Gastrocnemius medialis (tissue), 4 donors: Measurements from ENCODE around the gene PTPRT. TPM values are rescaled to one million over a fixed set of nuclear protein-coding genes. Genes with fewer than 3 reads are reported as not detected.
"Not testable (repeated sequence)": the region's sequence is repeated elsewhere in the genome, so short reads cannot be mapped to it uniquely, and the experiment has no call there.

Experiments
- ATAC-seq, 2 donors: fragments of 150-250 bp; one replicate each; pipeline ENCODE4 v1.9.1; 2016
- DNase-seq, 2 donors: peaks; one replicate each; pipeline ENCODE4 v3.0.0-alpha.2; 2019
- H3K27ac ChIP-seq, 4 donors: fragments of 200-600 bp; sonication (generic); 1 replicate in 1 of 4; 2 replicates in 3 of 4; pipeline ENCODE4 v1.5.1; 2016 to 2018; ENCODE audit warnings: mild to moderate bottlenecking in 2 of 4, moderate library complexity in 1 of 4
- H3K27me3 ChIP-seq, 3 donors: fragments of 200-600 bp; sonication (generic) in 2 of 3; 1 replicate in 1 of 3; 2 replicates in 2 of 3; pipeline versions ENCODE4 v1.5.1 to v1.6.0; 2016 to 2019; ENCODE audit warnings: mild to moderate bottlenecking in 1 of 3, moderate library complexity in 1 of 3
- H3K36me3 ChIP-seq, 2 donors: fragments of 200-600 bp; sonication (generic) in 1 of 2; one replicate each; pipeline ENCODE4 v1.5.1; 2017 to 2018
- H3K4me1 ChIP-seq, 2 donors: fragments of 200-600 bp; sonication (generic) in 1 of 2; one replicate each; pipeline ENCODE4 v1.5.1; 2016 to 2017; ENCODE audit warnings: mild to moderate bottlenecking in 2 of 2
- H3K4me3 ChIP-seq, 4 donors: fragments of 200-600 bp; sonication (generic) in 3 of 4; 1 replicate in 1 of 4; 2 replicates in 3 of 4; pipeline ENCODE4 v1.5.1; 2016 to 2019; ENCODE audit warnings: mild to moderate bottlenecking in 2 of 4
- H3K9me3 ChIP-seq, 3 donors: fragments of 200-600 bp; sonication (generic) in 2 of 3; 1 replicate in 1 of 3; 2 replicates in 2 of 3; pipeline ENCODE4 v1.5.1; 2016 to 2019
- POLR2A ChIP-seq, 2 donors: fragments of 450-650 bp; IDR thresholded peaks; one replicate each; pipeline ENCODE4 v1.6.1; 2017; ENCODE audit warnings: antibody characterized with exemption in 2 of 2, mild to moderate bottlenecking in 2 of 2, moderate library complexity in 2 of 2
- in situ Hi-C, 4 donors: fragments of 200-750 bp; cut with MboI; loops; one replicate each; pipeline versions ENCODE4 v1.15.0 to v1.8.0; 2017; ENCODE audit warnings: low sequenced_read_pairs in 4 of 4
- intact Hi-C: fragments of 100-400 bp; cut with DNase I; formaldehyde crosslinking; loops from one replicate; pipeline ENCODE4 v1.15.1; 2023; ENCODE audit warnings: low total_unique reads
- total RNA-seq, 4 donors: library from RNA; depleted of rRNA; stranded (reverse); fragments of >200 nt; gene quantifications; one replicate each; pipeline versions ENCODE4 v1.1.0 to v1.2.3, GENCODE V29; 2016
- TF ChIP-seq, protein P1 (sequence below), 5 experiments: fragments of 450-650 bp in 3 of 5; fragments of 200-600 bp in 2 of 5; sonication (generic) in 2 of 5; IDR thresholded peaks in 4 of 5; conservative IDR thresholded peaks in 1 of 5; 1 replicate in 4 of 5; 2 replicates in 1 of 5; pipeline ENCODE4 v1.5.1; 2016 to 2019; ENCODE audit warnings: antibody characterized with exemption in 5 of 5, mild to moderate bottlenecking in 3 of 5, moderate library complexity in 3 of 5

The PTPRT gene
- total RNA-seq, 4 donors from 2014 or later = not detected

DNA sequence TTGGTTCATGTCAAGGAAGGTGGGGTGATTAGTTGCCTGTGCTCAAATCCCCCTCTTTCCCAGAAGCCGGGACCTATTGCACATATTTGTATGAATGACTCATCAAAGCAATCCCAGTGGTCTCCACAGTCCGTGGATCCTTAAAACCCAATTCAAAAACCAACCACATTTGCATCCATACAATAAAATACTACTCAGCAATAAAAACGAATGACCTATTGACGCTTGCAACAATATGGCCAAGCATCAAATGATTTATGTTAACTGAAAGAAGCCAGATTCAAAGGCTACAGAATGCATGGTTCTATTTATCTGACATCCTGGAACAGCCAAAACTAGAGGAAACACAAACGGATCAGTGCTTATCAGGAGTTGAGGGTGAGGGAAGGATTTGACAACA, 275.4 kb downstream of the PTPRT start:
- intact Hi-C loops = no loop called here
- Histone ChIP-seq H3K4me1 (no peaks in the 10 kb centered on the region), H3K27ac (no peak overlapping the region), H3K9me3 (no peaks in the 10 kb centered on the region), H3K4me3 (no peak overlapping the region), H3K36me3 (no peaks in the 10 kb centered on the region), H3K27me3 (no peaks in the 10 kb centered on the region)
- ATAC-seq = no peak
- in situ Hi-C loops = no loop called here
- no peak for DNase-seq
- no peak for TF ChIP-seq POLR2A (IDR thresholded peaks at IDR 0.05)
- TF ChIP-seq, protein P1, sequence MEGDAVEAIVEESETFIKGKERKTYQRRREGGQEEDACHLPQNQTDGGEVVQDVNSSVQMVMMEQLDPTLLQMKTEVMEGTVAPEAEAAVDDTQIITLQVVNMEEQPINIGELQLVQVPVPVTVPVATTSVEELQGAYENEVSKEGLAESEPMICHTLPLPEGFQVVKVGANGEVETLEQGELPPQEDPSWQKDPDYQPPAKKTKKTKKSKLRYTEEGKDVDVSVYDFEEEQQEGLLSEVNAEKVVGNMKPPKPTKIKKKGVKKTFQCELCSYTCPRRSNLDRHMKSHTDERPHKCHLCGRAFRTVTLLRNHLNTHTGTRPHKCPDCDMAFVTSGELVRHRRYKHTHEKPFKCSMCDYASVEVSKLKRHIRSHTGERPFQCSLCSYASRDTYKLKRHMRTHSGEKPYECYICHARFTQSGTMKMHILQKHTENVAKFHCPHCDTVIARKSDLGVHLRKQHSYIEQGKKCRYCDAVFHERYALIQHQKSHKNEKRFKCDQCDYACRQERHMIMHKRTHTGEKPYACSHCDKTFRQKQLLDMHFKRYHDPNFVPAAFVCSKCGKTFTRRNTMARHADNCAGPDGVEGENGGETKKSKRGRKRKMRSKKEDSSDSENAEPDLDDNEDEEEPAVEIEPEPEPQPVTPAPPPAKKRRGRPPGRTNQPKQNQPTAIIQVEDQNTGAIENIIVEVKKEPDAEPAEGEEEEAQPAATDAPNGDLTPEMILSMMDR (IDR thresholded peaks at IDR 0.05 in 4 of 5, conservative IDR thresholded peaks at IDR 0.05 in 1 of 5) = no peak

DNA sequence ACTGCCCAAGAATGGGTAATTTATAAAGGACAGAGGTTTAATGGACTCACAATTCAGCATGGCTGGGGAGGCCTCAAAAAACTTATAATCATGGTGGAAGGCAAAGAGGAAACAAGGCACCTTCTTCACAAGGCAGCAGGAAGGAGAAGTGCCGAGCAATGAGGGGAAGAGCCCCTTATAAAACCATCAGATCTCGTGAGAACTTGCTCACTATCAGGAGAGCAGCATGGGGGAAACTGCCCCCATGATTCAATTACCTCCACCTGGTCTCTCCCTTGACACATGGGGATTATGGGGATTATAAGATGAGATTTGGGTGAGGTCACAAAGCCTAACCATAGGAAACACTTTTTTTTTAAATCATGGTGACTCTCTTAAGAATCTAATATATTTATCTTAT, 278.9 kb downstream of the PTPRT start:
- ATAC-seq, H3K36me3 ChIP-seq, in situ Hi-C loops, H3K9me3 ChIP-seq, H3K27ac ChIP-seq, H3K4me1 ChIP-seq, intact Hi-C loops, H3K27me3 ChIP-seq, DNase-seq, H3K4me3 ChIP-seq: not testable (repeated sequence)

DNA sequence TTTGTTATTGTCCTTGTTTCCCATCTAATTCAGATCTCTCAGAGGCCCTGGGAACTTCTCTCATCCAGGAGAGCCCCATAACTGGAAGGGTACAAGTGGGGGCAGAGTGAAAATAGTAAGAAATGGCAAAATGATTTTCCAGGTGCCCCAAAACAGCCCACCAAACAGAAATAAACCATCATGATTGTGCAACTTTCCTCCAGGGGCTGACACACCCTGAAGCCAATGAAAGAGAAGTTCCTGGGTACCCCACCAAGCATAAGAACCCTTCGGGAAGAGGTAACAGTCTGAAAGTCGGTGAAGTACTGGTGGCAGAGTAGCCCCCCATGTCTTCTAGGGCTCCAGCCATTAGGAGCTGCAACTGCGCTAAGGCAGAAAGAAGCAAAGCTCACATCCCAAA, 282.0 kb downstream of the PTPRT start:
- Histone ChIP-seq H3K27ac (no peak overlapping the region), H3K4me1 (no peaks in the 10 kb centered on the region), H3K27me3 (no peaks in the 10 kb centered on the region), H3K9me3 (no peaks in the 10 kb centered on the region), H3K36me3 (no peaks in the 10 kb centered on the region), H3K4me3 (no peak overlapping the region)
- TF ChIP-seq POLR2A (IDR thresholded peaks at IDR 0.05) = no peak
- TF ChIP-seq, protein P1 (IDR thresholded peaks at IDR 0.05 in 4 of 5, conservative IDR thresholded peaks at IDR 0.05 in 1 of 5) = no peak
- no peak for DNase-seq
- in situ Hi-C loops (no loop called here), intact Hi-C loops (no loop called here)
- no peak for ATAC-seq

DNA sequence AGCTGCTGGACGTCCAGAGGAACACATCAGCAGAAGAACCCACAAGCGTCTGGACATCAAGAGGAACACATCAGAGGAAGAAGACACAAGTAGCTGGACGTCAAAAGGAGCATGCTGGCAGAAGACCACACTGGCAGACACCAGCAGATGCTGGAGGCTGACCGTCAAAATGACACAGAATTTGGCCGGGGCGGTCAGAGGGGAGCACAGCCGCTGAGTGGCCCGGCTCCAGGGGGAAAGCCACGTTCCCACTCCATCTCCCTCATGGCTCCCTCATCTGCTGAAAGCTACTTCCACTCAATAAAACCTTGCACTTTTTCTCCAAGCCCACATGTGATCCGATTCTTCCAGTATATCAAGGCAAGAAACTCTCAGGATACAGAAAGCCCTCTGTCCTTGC, 283.6 kb downstream of the PTPRT start:
- in situ Hi-C loops = no loop called here
- TF ChIP-seq, protein P1 (IDR thresholded peaks at IDR 0.05 in 4 of 5, conservative IDR thresholded peaks at IDR 0.05 in 1 of 5) = no peak
- TF ChIP-seq POLR2A (IDR thresholded peaks at IDR 0.05) = no peak

DNA sequence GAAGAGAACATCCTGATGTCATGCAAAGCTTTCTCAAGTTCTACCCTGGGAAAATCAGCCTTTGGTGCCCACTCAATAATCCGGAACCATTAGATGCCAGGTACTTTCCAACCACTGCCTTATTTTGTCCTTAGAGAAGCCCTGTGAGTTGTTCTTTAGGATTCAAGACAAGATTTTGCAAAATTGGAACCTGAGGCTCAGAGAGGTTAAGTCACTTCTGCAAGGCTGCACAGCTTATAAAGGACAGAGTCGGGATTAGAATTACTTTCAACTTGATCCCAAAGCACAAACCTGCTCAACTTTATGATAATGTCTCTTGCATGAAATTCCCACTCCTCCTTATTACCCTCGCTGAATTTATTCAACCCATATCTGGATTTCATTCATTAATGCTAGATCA, 287.2 kb downstream of the PTPRT start:
- in situ Hi-C loops = no loop called here
- no peaks in the 10 kb centered on the region for H3K9me3 ChIP-seq
- H3K27me3 ChIP-seq = no peaks in the 10 kb centered on the region
- ATAC-seq = no peak
- H3K27ac ChIP-seq = no peak overlapping the region
- DNase-seq = no peak
- H3K36me3 ChIP-seq = no peaks in the 10 kb centered on the region
- intact Hi-C loops = no loop called here
- TF ChIP-seq POLR2A (IDR thresholded peaks at IDR 0.05) = no peak
- TF ChIP-seq, protein P1 (IDR thresholded peaks at IDR 0.05 in 4 of 5, conservative IDR thresholded peaks at IDR 0.05 in 1 of 5) = no peak
- H3K4me1 ChIP-seq = no peaks in the 10 kb centered on the region
- no peak overlapping the region for H3K4me3 ChIP-seq

More for the DNA sequence above, 283.6 kb downstream of the PTPRT start:
- no peak for DNase-seq
- ATAC-seq = no peak
- Histone ChIP-seq H3K27me3 (no peaks in the 10 kb centered on the region), H3K4me1 (no peaks in the 10 kb centered on the region), H3K9me3 (no peaks in the 10 kb centered on the region), H3K36me3 (no peaks in the 10 kb centered on the region), H3K27ac (no peak overlapping the region), H3K4me3 (no peak overlapping the region)
- intact Hi-C loops = no loop called here
